ENCODE results near the gene HK3.

- TF ChIP-seq EZH2 (IDR thresholded peaks at IDR 0.05; ENCODE audit: borderline replicate concordance, low read length) = no peak
- no peak for TF ChIP-seq CTCF (conservative IDR thresholded peaks at IDR 0.05 in 1 of 2, IDR thresholded peaks at IDR 0.05 in 1 of 2; ENCODE audit: extremely low read depth in 1 of 2, insufficient read depth in 1 of 2, low read depth in 1 of 2, low read length in 2 of 2)
Observed at GRCh38 chr5:176881021-176881749, 18.0 kb downstream of the HK3 start.

All from mammary epithelial cell (primary cell).